ENCODE measurements around the gene TPPP.

DNA sequence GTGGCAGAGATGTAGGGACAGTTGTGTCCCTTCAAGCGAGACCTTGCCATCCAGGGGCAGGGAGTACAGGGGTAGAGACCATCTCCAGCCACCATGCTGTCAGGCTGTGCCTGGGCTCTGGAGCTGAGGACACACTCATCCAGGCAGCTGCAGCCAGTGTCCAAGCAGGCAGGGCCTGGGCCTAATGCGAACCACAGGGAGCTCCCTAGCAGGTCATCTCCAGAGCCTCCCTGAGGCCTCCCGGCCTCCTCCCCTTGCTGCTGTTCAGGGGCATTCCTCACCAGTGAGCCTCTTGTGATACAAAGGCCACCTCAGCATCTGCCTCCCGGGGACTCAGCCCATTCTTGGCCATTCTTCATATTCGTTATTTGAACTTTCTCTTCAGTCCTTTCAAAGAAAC, 35.0 kb downstream of the TPPP start:
- TF ChIP-seq EZH2 (IDR thresholded peaks at IDR 0.05; ENCODE audit: insufficient read depth, poor library complexity, severe bottlenecking) (no peak), EZH2phosphoT487 (IDR thresholded peaks at IDR 0.05; ENCODE audit: insufficient read depth, low read depth) (no peak)

Measured in GM23248 (cell line).